Measurements from ENCODE around the gene CRKL. TPM values are rescaled to one million over a fixed set of nuclear protein-coding genes. Genes with fewer than 3 reads are reported as not detected.
A peak's percentile ranks its signal among the peaks of the same experiment; 100 is the strongest.

Gene CRKL
- total and polyA plus RNA-seq, 12 donors: 15.6 to 69.1 (median 43.3) TPM

- H3K36me3 ChIP-seq (replicated peaks in 1 of 2): peaks cover 0 to 35% of the 10 kb centered on the region in 2 donors
- H3K27me3 ChIP-seq: no peaks in the 10 kb centered on the region
- no peak overlapping the region for H3K4me3 ChIP-seq
- H3K9me3 ChIP-seq (replicated peaks in 1 of 3): no peaks in the 10 kb centered on the region
- 54 to 60% (median 57%) methylated on average over 6 to 7 of the region's 7 CpGs for WGBS, 4 donors
- peaks cover 23 to 28% of the 10 kb centered on the region in 2 donors for H3K4me1 ChIP-seq (replicated peaks in 1 of 2)
- DNase-seq: no peak
- TF ChIP-seq POLR2A (IDR thresholded peaks at IDR 0.05) (no peak), CTCF (IDR thresholded peaks at IDR 0.05) (no peak)
- H3K27ac ChIP-seq: no peak overlapping the region
- intact Hi-C loops (cut with DNase I): no loop called here
These were observed 81.5 kb downstream of the CRKL start for GRCh38 chr22:20998411-20999336.

GRCh38 chr22:20999350-21000206 is 82.4 kb downstream of the CRKL start:
- WGBS, 4 donors: 78 to 91% (median 89%) methylated on average over 8 to 27 of the region's 27 CpGs
- no peak for TF ChIP-seq POLR2A (IDR thresholded peaks at IDR 0.05)
- TF ChIP-seq CTCF (IDR thresholded peaks at IDR 0.05): no peak
- DNase-seq: no peak
- peaks cover 23 to 28% of the 10 kb centered on the region in 2 donors for H3K4me1 ChIP-seq (replicated peaks in 1 of 2)
- intact Hi-C loops (cut with DNase I): no loop called here
- H3K27ac ChIP-seq: peak overlapping the region in 2 of 5 donors; percentile 97 to 98
- no peaks in the 10 kb centered on the region for H3K9me3 ChIP-seq (replicated peaks in 1 of 3)
- H3K27me3 ChIP-seq: no peaks in the 10 kb centered on the region
- H3K4me3 ChIP-seq: no peak overlapping the region
- peaks cover 0 to 26% of the 10 kb centered on the region in 2 donors for H3K36me3 ChIP-seq (replicated peaks in 1 of 2)

- H3K27me3 ChIP-seq: no peaks in the 10 kb centered on the region
- no peak for TF ChIP-seq CTCF (IDR thresholded peaks at IDR 0.05)
- no peak for TF ChIP-seq POLR2A (IDR thresholded peaks at IDR 0.05)
- no peak for DNase-seq
- WGBS, 4 donors: 47 to 62% (median 56%) methylated on average over 9 to 22 of the region's 22 CpGs
- intact Hi-C loops (cut with DNase I): no loop called here
- peaks cover 0 to 23% of the 10 kb centered on the region in 2 donors for H3K36me3 ChIP-seq (replicated peaks in 1 of 2)
- peak overlapping the region in 2 of 4 donors; percentile 33 to 60 for H3K4me3 ChIP-seq
- H3K9me3 ChIP-seq (replicated peaks in 1 of 3): no peaks in the 10 kb centered on the region
- H3K27ac ChIP-seq: peak overlapping the region in 4 of 5 donors; percentile 94 to 98 (median 96)
- H3K4me1 ChIP-seq (replicated peaks in 1 of 2): peaks cover 23 to 28% of the 10 kb centered on the region in 2 donors
These were observed 83.2 kb downstream of the CRKL start for GRCh38 chr22:21000207-21000986.

Data from adrenal gland (tissue), 12 donors.